K562 (cell line): ENCODE measurements around the gene PSMB7. TPM values are rescaled to one million over a fixed set of nuclear protein-coding genes. Genes with fewer than 3 reads are reported as not detected.
A peak's percentile ranks its signal among the peaks of the same experiment; 100 is the strongest.

Experiments
- ATAC-seq: fragments of 200-7000 bp; cut with Tn5 transposase; 3 replicates; pipeline ENCODE4 v1.9.1; 2020; ENCODE audit warnings: moderate library complexity
- BruUV-seq: library from RNA; stranded (reverse); fragments of 400-500 nt; replicated peaks from 2 replicates; lab custom pipeline; 2021; lab: Mats Ljungman, UMichigan
- CTCF ChIA-PET: fragments of 300-600 bp; formaldehyde crosslinking; extraction: SDS; loops from one replicate; lab custom pipeline; 2021; ENCODE audit warnings: low intra/inter-chr PET ratio; lab: Yijun Ruan, JAX
- POLR2A ChIA-PET: fragments of 300-600, 350-650 bp; sonication (Branson Sonifier 250); formaldehyde crosslinking; extraction: SDS; loops from one replicate; lab custom pipeline; 2021; ENCODE audit warnings: antibody characterized with exemption, inconsistent platforms; lab: Yijun Ruan, JAX
- DNase-seq, 4 experiments: peaks; one replicate each; pipeline versions ENCODE4 v3.0.0 to v3.0.0-alpha.2; 2011 to 2018; ENCODE audit warnings: low spot score in 3 of 4, mixed read lengths in 3 of 4; ENCODE audit errors: extremely low read depth in 1 of 4
- FAIRE-seq: peaks from 2 replicates; lab custom pipeline; 2011; peaks lifted over from hg19 to GRCh38; lab: Jason Lieb, UNC
- H2AFZ ChIP-seq: 2 replicates; pipeline ENCODE4 v1.6.0; 2011; ENCODE audit warnings: low read depth, low read length, control low read depth, inconsistent platforms
- H3K27ac ChIP-seq: fragments of 200-600 bp; 3 replicates; pipeline ENCODE4 v1.8.0; 2011; ENCODE audit warnings: low read depth, mild to moderate bottlenecking, control low read depth, inconsistent platforms, low read length, moderate library complexity, mixed read lengths; ENCODE audit errors: extremely low read depth
- H3K27me3 ChIP-seq, 2 experiments: fragments of 300-600 bp in 1 of 2; 2 replicates in 1 of 2; 3 replicates in 1 of 2; pipeline versions ENCODE4 v1.6.0 to v1.8.0; 2011; ENCODE audit warnings: inconsistent platforms in 2 of 2, low read length in 2 of 2, mild to moderate bottlenecking in 1 of 2, mixed read lengths in 1 of 2, moderate library complexity in 1 of 2; ENCODE audit not compliant: control insufficient read depth in 2 of 2, insufficient read depth in 2 of 2
- H3K36me3 ChIP-seq: fragments of 300-600 bp; 3 replicates; pipeline ENCODE4 v1.8.0; 2011; ENCODE audit warnings: mild to moderate bottlenecking, low read length, inconsistent platforms; ENCODE audit not compliant: control insufficient read depth, insufficient read depth
- H3K4me1 ChIP-seq, 2 experiments: fragments of 200-600 bp in 1 of 2; replicated peaks in 1 of 2; 2 replicates in 1 of 2; 3 replicates in 1 of 2; pipeline versions ENCODE4 v1.5.1 to v1.8.0; 2011; ENCODE audit warnings: inconsistent platforms in 2 of 2, low read length in 2 of 2, mild to moderate bottlenecking in 1 of 2, mixed read lengths in 1 of 2, moderate library complexity in 1 of 2; ENCODE audit not compliant: control insufficient read depth in 2 of 2, insufficient read depth in 2 of 2
- H3K4me2 ChIP-seq: 2 replicates; pipeline ENCODE4 v1.6.1; 2011; ENCODE audit warnings: low read length, control low read depth, inconsistent platforms, mixed read lengths; ENCODE audit not compliant: insufficient read depth
- H3K4me3 ChIP-seq: fragments of 200-600 bp; sonication (generic), shearing (Covaris generic); 2 replicates; pipeline ENCODE4 v1.5.1; 2016; ENCODE audit warnings: control low read depth, inconsistent platforms
- H3K79me2 ChIP-seq: fragments of 200-600 bp; 3 replicates; pipeline ENCODE4 v1.8.0; 2011; ENCODE audit warnings: low read length, inconsistent platforms; ENCODE audit not compliant: control insufficient read depth, insufficient read depth
- H3K9ac ChIP-seq, 2 experiments: 2 replicates each; pipeline versions ENCODE4 v1.6.0 to v1.6.1; 2011; ENCODE audit warnings: low read depth in 2 of 2, low read length in 2 of 2, control low read depth in 1 of 2, inconsistent platforms in 1 of 2, mild to moderate bottlenecking in 1 of 2, mixed read lengths in 1 of 2; ENCODE audit not compliant: insufficient read depth in 1 of 2
- H3K9me1 ChIP-seq: one replicate; pipeline ENCODE4 v1.6.0; 2011; ENCODE audit warnings: inconsistent platforms, mild to moderate bottlenecking, low read length, moderate library complexity; ENCODE audit not compliant: control insufficient read depth, insufficient read depth
- H3K9me3 ChIP-seq: replicated peaks from 2 replicates; pipeline ENCODE4 v1.5.1; 2011; ENCODE audit warnings: low read depth, low read length, inconsistent platforms; ENCODE audit not compliant: control insufficient read depth, insufficient read depth
- H4K20me1 ChIP-seq: replicated peaks from 2 replicates; pipeline ENCODE4 v1.6.1; 2011; ENCODE audit warnings: low read length, inconsistent platforms, mixed read lengths; ENCODE audit not compliant: control insufficient read depth, insufficient read depth
- HDAC1 ChIP-seq, 2 experiments: fragments of 450-650 bp; IDR thresholded peaks; 2 replicates each; pipeline ENCODE4 v1.6.1; 2016 to 2017; ENCODE audit warnings: inconsistent platforms in 1 of 2, mild to moderate bottlenecking in 1 of 2, moderate library complexity in 1 of 2
- KDM1A ChIP-seq, 2 experiments: fragments of 450-650 bp; IDR thresholded peaks; 2 replicates each; pipeline ENCODE4 v1.6.1; 2016; ENCODE audit warnings: mild to moderate bottlenecking in 2 of 2
- NONO ChIP-seq, 2 experiments: fragments of 200-400 bp in 1 of 2; fragments of 450-650 bp in 1 of 2; formaldehyde crosslinking in 1 of 2; IDR thresholded peaks; 2 replicates each; pipeline ENCODE4 v1.6.1; 2017; ENCODE audit warnings: low read depth in 2 of 2, mild to moderate bottlenecking in 2 of 2, moderate library complexity in 2 of 2, low read length in 1 of 2
- RBM25 ChIP-seq: fragments of 200-400 bp; formaldehyde crosslinking; IDR thresholded peaks from 2 replicates; pipeline ENCODE4 v1.6.1; 2018; ENCODE audit warnings: low read length, low read depth, moderate library complexity; ENCODE audit not compliant: severe bottlenecking
- TAL1 ChIP-seq: fragments of 450-650 bp; IDR thresholded peaks from 2 replicates; pipeline ENCODE4 v1.6.1; 2016; ENCODE audit warnings: mild to moderate bottlenecking
- ZFP36 ChIP-seq: fragments of 150-350 bp; IDR thresholded peaks from 2 replicates; pipeline ENCODE4 v1.6.1; 2018; ENCODE audit warnings: low read length, low read depth; ENCODE audit not compliant: partially characterized antibody
- WGBS: fragments of 100-300 bp; shearing (Covaris generic); methylation state at CpG from one replicate; pipeline ENCODE4 v1.1.6; 2016; ENCODE audit warnings: low coverage, mixed read lengths; ENCODE audit not compliant: insufficient coverage; ENCODE audit errors: missing lambda C conversion rate; 5-methylcytosine and 5-hydroxymethylcytosine counted together
- in situ Hi-C: fragments of 300-500 bp; cut with MboI; formaldehyde crosslinking; loops from 4 replicates; pipeline ENCODE4 v1.15.0; 2018; ENCODE audit warnings: inconsistent platforms, mixed read lengths
- intact Hi-C: fragments of 100-400 bp; cut with micrococcal nuclease; formaldehyde crosslinking; loops from 2 replicates; pipeline ENCODE4 v1.14.2; 2022
- polyA plus RNA-seq, 8 experiments: library from polyadenylated mRNA; depleted of rRNA in 4 of 8; stranded (reverse) in 5 of 8; unstranded in 3 of 8; fragments of >200 nt; fragmentation: Nextera tagmentation in 2 of 8; fragmentation: Illumina TruSeq in 1 of 8; extraction: Ambion mirVana in 2 of 8; extraction: Trizol in 1 of 8; gene quantifications; 2 replicates each; pipeline versions ENCODE4 v1.2.1 to v1.2.3, GENCODE V29; 2011 to 2014; ENCODE audit warnings: inconsistent platforms in 1 of 8, missing spikeins in 1 of 8
- total RNA-seq, 7 experiments: library from RNA; depleted of rRNA in 6 of 7; stranded (reverse); fragments of >200 nt in 6 of 7; fragmentation: Illumina TruSeq in 2 of 7; extraction: Trizol in 2 of 7; gene quantifications; 2 replicates each; pipeline versions ENCODE4 v1.2.1 to v1.2.3, GENCODE V29; 2011 to 2021; ENCODE audit warnings: low replicate concordance in 1 of 7
- TF ChIP-seq, protein P1 (sequence below): fragments of 250-450 bp; sonication (Bioruptor Pico); IDR thresholded peaks from 2 replicates; pipeline ENCODE4 v1.4.0; 2020; ENCODE audit warnings: mild to moderate bottlenecking, moderate library complexity

Gene PSMB7
- total and polyA plus RNA-seq, 9 of the 15 experiments (the other 6 are each of a cell fraction or from before 2014, with no cell fraction given), result 321 to 978 (median 407) TPM

DNA sequence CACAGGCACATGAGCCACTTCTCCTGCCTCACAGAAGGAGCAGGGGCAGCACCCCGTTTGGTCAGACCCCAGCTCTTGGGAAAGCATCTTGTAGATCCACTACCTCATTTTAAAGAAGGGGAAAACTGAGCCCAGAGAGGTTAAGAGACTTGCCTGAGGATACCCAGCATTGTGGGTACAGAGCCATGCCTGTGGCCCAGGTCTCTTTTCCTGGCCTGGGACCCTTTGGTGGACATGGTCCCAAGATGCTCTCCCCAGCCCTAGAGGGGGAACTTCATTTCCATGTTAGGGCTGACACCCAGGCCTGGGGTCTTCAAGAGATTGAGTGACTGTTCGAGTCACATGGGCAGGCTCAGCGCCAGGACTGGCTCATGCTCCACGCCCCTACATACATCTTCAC lies 93.3 kb downstream of the PSMB7 start:
- intact Hi-C loops, result loop anchor here (5.0 kb wide), 1 partner anchor 70 kb away; no protein-coding TSS in a partner anchor
- ChIA-PET CTCF (interaction anchor here (0.6 to 2.6 kb wide), 2 partner anchors 195 to 198 kb away, joined by 4 to 11 read pairs; no protein-coding TSS in a partner anchor), POLR2A (interaction anchor here (0.7 to 1.0 kb wide), 3 partner anchors 12 to 231 kb away, joined by 3 to 4 read pairs (median 3); no protein-coding TSS in a partner anchor)

More for the DNA sequence above, 93.3 kb downstream of the PSMB7 start:
- DNase-seq (no peak), ATAC-seq (no peak)
- Histone ChIP-seq H3K4me2 (peak overlapping the region; percentile 4; the same call in 1 of the 2 replicates), H3K4me3 (no peak overlapping the region), H3K36me3 (no peaks in the 10 kb centered on the region), H3K4me1 (peaks cover 11 to 24% of the 10 kb centered on the region in 2 experiments), H2AFZ (no peak overlapping the region), H4K20me1 (0 out of 2 replicates have a peak, but pooled peaks cover 4% of the 10 kb centered on the region), H3K9me3 (no peaks in the 10 kb centered on the region), H3K9ac (peak overlapping the region in 1 of 2 experiments; percentile 4; a peak in 1 of 4 replicates)
- 64% methylated on average over 4 of the region's 4 CpGs for WGBS
- BruUV-seq, result no TSS peak
- TF ChIP-seq KDM1A (IDR thresholded peaks at IDR 0.05) (no peak), ZFP36 (peak; percentile 53), HDAC1 (IDR thresholded peaks at IDR 0.05) (no peak), TAL1 (no peak), NONO (IDR thresholded peaks at IDR 0.05; ENCODE audit: low read depth in 2 of 2, low read length in 1 of 2) (no peak), RBM25 (peak; percentile 48)
- TF ChIP-seq, protein P1, sequence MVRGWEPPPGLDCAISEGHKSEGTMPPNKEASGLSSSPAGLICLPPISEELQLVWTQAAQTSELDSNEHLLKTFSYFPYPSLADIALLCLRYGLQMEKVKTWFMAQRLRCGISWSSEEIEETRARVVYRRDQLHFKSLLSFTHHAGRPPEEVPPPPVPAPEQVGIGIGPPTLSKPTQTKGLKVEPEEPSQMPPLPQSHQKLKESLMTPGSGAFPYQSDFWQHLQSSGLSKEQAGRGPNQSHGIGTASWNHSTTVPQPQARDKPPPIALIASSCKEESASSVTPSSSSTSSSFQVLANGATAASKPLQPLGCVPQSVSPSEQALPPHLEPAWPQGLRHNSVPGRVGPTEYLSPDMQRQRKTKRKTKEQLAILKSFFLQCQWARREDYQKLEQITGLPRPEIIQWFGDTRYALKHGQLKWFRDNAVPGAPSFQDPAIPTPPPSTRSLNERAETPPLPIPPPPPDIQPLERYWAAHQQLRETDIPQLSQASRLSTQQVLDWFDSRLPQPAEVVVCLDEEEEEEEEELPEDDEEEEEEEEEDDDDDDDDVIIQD (CRISPR knock-in tag), result no peak
- TF ChIP-seq, all 486 proteins: peak for 2
- Histone ChIP-seq H3K79me2 (no peaks in the 10 kb centered on the region), H3K27ac (no peak overlapping the region; the same call in 2 of the 3 replicates), H3K27me3 (no peaks in the 10 kb centered on the region), H3K9me1 (no peaks in the 10 kb centered on the region)
- in situ Hi-C loops, result loop anchor here (5.0 to 25.0 kb wide), 2 partner anchors 195 to 785 kb away; no protein-coding TSS in a partner anchor
- no peak for FAIRE-seq
